CD14-positive monocyte (primary cell): Measurements from ENCODE around the gene EGFL6. TPM values are rescaled to one million over a fixed set of nuclear protein-coding genes. Genes with fewer than 3 reads are reported as not detected.

Experiments
- DNase-seq, 3 donors: peaks; one replicate each; pipeline ENCODE4 v3.0.0-alpha.2; 2011 to 2022
- H2AFZ ChIP-seq: 2 replicates; pipeline ENCODE4 v1.6.0; 2012; ENCODE audit warnings: mild to moderate bottlenecking, low read depth, low read length, inconsistent platforms; ENCODE audit not compliant: insufficient read depth, poor library complexity, severe bottlenecking
- H3K27ac ChIP-seq, 2 donors: 1 replicate in 1 of 2; 2 replicates in 1 of 2; pipeline ENCODE4 v1.5.1; 2012 to 2013; ENCODE audit warnings: low read length in 2 of 2, control low read depth in 1 of 2, inconsistent platforms in 1 of 2, low read depth in 1 of 2, mild to moderate bottlenecking in 1 of 2
- H3K27me3 ChIP-seq, 2 donors: one replicate each; pipeline versions ENCODE4 v1.6.0 to v1.6.1; 2011 to 2013; ENCODE audit warnings: low read length in 2 of 2; ENCODE audit not compliant: control insufficient read depth in 2 of 2, insufficient read depth in 2 of 2
- H3K36me3 ChIP-seq, 2 donors: replicated peaks in 1 of 2; 1 replicate in 1 of 2; 2 replicates in 1 of 2; pipeline versions ENCODE4 v1.5.1 to v1.6.1; 2012 to 2013; ENCODE audit warnings: low read length in 2 of 2, control low read depth in 1 of 2, inconsistent platforms in 1 of 2, mild to moderate bottlenecking in 1 of 2; ENCODE audit not compliant: insufficient read depth in 2 of 2, control insufficient read depth in 1 of 2
- H3K4me1 ChIP-seq, 2 donors: 1 replicate in 1 of 2; 2 replicates in 1 of 2; pipeline versions ENCODE4 v1.5.1 to v1.6.1; 2012 to 2013; ENCODE audit warnings: low read length in 2 of 2, control low read depth in 1 of 2, inconsistent platforms in 1 of 2, mild to moderate bottlenecking in 1 of 2, moderate library complexity in 1 of 2; ENCODE audit not compliant: insufficient read depth in 2 of 2, control insufficient read depth in 1 of 2
- H3K4me2 ChIP-seq: replicated peaks from 2 replicates; pipeline ENCODE3; 2012; ENCODE audit warnings: low read length, moderate library complexity, mild to moderate bottlenecking; ENCODE audit not compliant: poor library complexity, severe bottlenecking; ENCODE audit errors: extremely low read depth
- H3K4me3 ChIP-seq, 3 experiments: fragments of 200-600 bp in 1 of 3; sonication (generic) in 1 of 3; replicated peaks in 1 of 3; 1 replicate in 2 of 3; 2 replicates in 1 of 3; pipeline ENCODE4 v1.5.1; 2011 to 2013; ENCODE audit warnings: low read length in 3 of 3, mild to moderate bottlenecking in 3 of 3, control low read depth in 2 of 3, low read depth in 2 of 3, inconsistent platforms in 1 of 3, moderate library complexity in 1 of 3
- H3K79me2 ChIP-seq: 2 replicates; pipeline ENCODE4 v1.6.0; 2012; ENCODE audit warnings: mild to moderate bottlenecking, control low read depth, inconsistent platforms, low read length, moderate library complexity; ENCODE audit not compliant: insufficient read depth
- H3K9ac ChIP-seq: 2 replicates; pipeline ENCODE4 v1.6.0; 2017; ENCODE audit warnings: low read length, mild to moderate bottlenecking; ENCODE audit not compliant: insufficient read depth, poor library complexity, severe bottlenecking
- H3K9me3 ChIP-seq, 2 donors: replicated peaks in 1 of 2; 1 replicate in 1 of 2; 2 replicates in 1 of 2; pipeline versions ENCODE4 v1.5.1 to v1.6.1; 2012 to 2013; ENCODE audit warnings: low read length in 2 of 2, control low read depth in 1 of 2; ENCODE audit not compliant: control insufficient read depth in 1 of 2, insufficient read depth in 1 of 2
- H4K20me1 ChIP-seq: 2 replicates; pipeline ENCODE4 v1.6.0; 2012; ENCODE audit warnings: mild to moderate bottlenecking, low read length, control low read depth, moderate library complexity; ENCODE audit not compliant: insufficient read depth
- H3K27ac Mint-ChIP-seq, 7 donors: one replicate each; pipeline ENCODE4 v1.8.0; 2020; ENCODE audit warnings: mild to moderate bottlenecking in 7 of 7, mixed read lengths in 7 of 7, moderate library complexity in 6 of 7, inconsistent platforms in 2 of 7
- H3K27me3 Mint-ChIP-seq, 3 donors: one replicate each; pipeline ENCODE4 v1.8.0; 2021 to 2022; ENCODE audit warnings: low read depth in 3 of 3, mild to moderate bottlenecking in 3 of 3, mixed read lengths in 3 of 3, moderate library complexity in 3 of 3, inconsistent platforms in 1 of 3
- H3K36me3 Mint-ChIP-seq, 2 donors: one replicate each; pipeline ENCODE4 v1.8.0; 2020; ENCODE audit warnings: mixed read lengths in 2 of 2, inconsistent platforms in 1 of 2, mild to moderate bottlenecking in 1 of 2
- H3K4me1 Mint-ChIP-seq: one replicate; pipeline ENCODE4 v1.8.0; 2020; ENCODE audit warnings: mild to moderate bottlenecking, mixed read lengths
- H3K4me3 Mint-ChIP-seq, 2 donors: one replicate each; pipeline ENCODE4 v1.8.0; 2020; ENCODE audit warnings: mild to moderate bottlenecking in 2 of 2, mixed read lengths in 2 of 2, moderate library complexity in 1 of 2
- H3K9me3 Mint-ChIP-seq, 7 donors: one replicate each; pipeline ENCODE4 v1.8.0; 2020 to 2022; ENCODE audit warnings: mixed read lengths in 7 of 7, mild to moderate bottlenecking in 6 of 7, moderate library complexity in 6 of 7, inconsistent platforms in 2 of 7
- CTCF ChIP-seq: fragments of 200-600 bp; IDR thresholded peaks from one replicate; pipeline ENCODE4 v1.8.0; 2022; ENCODE audit warnings: antibody characterized with exemption, mild to moderate bottlenecking
- WGBS: methylation state at CpG from one replicate; pipeline ENCODE4 v1.1.5; 2013; ENCODE audit warnings: missing lambda C conversion rate; ENCODE audit not compliant: insufficient coverage; 5-methylcytosine and 5-hydroxymethylcytosine counted together
- intact Hi-C, 2 donors: fragments of 100-400 bp; cut with micrococcal nuclease; formaldehyde crosslinking; loops; one replicate each; pipeline versions ENCODE4 v1.15.0 to v1.15.1; 2023
- polyA plus RNA-seq, 3 donors: library from polyadenylated mRNA; depleted of rRNA in 1 of 3; unstranded in 2 of 3; stranded (reverse) in 1 of 3; fragments of 300-500 nt in 2 of 3; fragments of >200 nt in 1 of 3; fragmentation: Illumina TruSeq in 2 of 3; gene quantifications; 1 replicate in 2 of 3; 2 replicates in 1 of 3; pipeline ENCODE4 v1.2.3, GENCODE V29; 2012 to 2021

Gene EGFL6
- polyA plus RNA-seq, 3 donors: not detected

- Histone ChIP-seq H3K36me3 (no peaks in the 10 kb centered on the region), H2AFZ (no peak overlapping the region), H4K20me1 (no peaks in the 10 kb centered on the region), H3K4me2 (no peak overlapping the region), H3K9me3 (peaks cover 8 to 10% of the 10 kb centered on the region in 2 donors), H3K79me2 (no peaks in the 10 kb centered on the region), H3K4me1 (peaks cover 0 to 8% of the 10 kb centered on the region in 2 donors), H3K9ac (no peak overlapping the region), H3K4me3 (no peak overlapping the region), H3K27ac (no peak overlapping the region), H3K27me3 (no peaks in the 10 kb centered on the region)
- WGBS: no CpG with 5 or more reads among the region's 9 CpGs
- no peak for TF ChIP-seq CTCF
- no peak overlapping the region for H3K27ac Mint-ChIP-seq
- H3K36me3 Mint-ChIP-seq: no peaks in the 10 kb centered on the region
- intact Hi-C loops: no loop called here
- DNase-seq: no peak
- H3K4me1 Mint-ChIP-seq: peaks cover 9% of the 10 kb centered on the region
- peaks cover 0 to 17% (median 0%) of the 10 kb centered on the region in 3 donors for H3K27me3 Mint-ChIP-seq
- H3K4me3 Mint-ChIP-seq: no peak overlapping the region
- H3K9me3 Mint-ChIP-seq: peaks cover 2 to 21% (median 13%) of the 10 kb centered on the region in 7 donors
Observed at GRCh38 chrX:13645464-13646153, 76.2 kb downstream of the EGFL6 start.

GRCh38 chrX:13646154-13646549 lies 76.8 kb downstream of the EGFL6 start:
- intact Hi-C loops: no loop called here
- Histone ChIP-seq H3K4me1 (peaks cover 0 to 8% of the 10 kb centered on the region in 2 donors), H3K9ac (no peak overlapping the region), H3K9me3 (peaks cover 7 to 8% of the 10 kb centered on the region in 2 donors), H3K36me3 (no peaks in the 10 kb centered on the region), H4K20me1 (no peaks in the 10 kb centered on the region), H3K79me2 (no peaks in the 10 kb centered on the region), H3K27ac (no peak overlapping the region), H3K4me3 (no peak overlapping the region), H3K27me3 (no peaks in the 10 kb centered on the region), H2AFZ (no peak overlapping the region), H3K4me2 (no peak overlapping the region)
- peak in 1 of 3 donors; percentile 22 for DNase-seq
- Mint-ChIP-seq H3K27ac (no peak overlapping the region), H3K9me3 (peaks cover 2 to 17% (median 13%) of the 10 kb centered on the region in 7 donors), H3K4me1 (peaks cover 9% of the 10 kb centered on the region), H3K36me3 (no peaks in the 10 kb centered on the region), H3K4me3 (no peak overlapping the region), H3K27me3 (peaks cover 0 to 16% (median 0%) of the 10 kb centered on the region in 3 donors)
- peak; percentile 44 for TF ChIP-seq CTCF
- WGBS: 17% methylated on average over 2 of the region's 3 CpGs
